Colonic mucosa (tissue), 4 donors: ENCODE measurements around the gene PLXNA1. TPM values are rescaled to one million over a fixed set of nuclear protein-coding genes. Genes with fewer than 3 reads are reported as not detected.

ENCODE experiments used
- DNase-seq: peaks from one replicate; pipeline ENCODE4 v3.0.0-alpha.2; 2020
- H3K27ac ChIP-seq: fragments of 200-600 bp; one replicate; pipeline ENCODE4 v1.8.0; 2021
- H3K27me3 ChIP-seq: fragments of 200-600 bp; one replicate; pipeline ENCODE4 v1.8.0; 2021
- H3K36me3 ChIP-seq: fragments of 200-600 bp; one replicate; pipeline ENCODE4 v1.8.0; 2021
- H3K4me1 ChIP-seq: fragments of 200-600 bp; one replicate; pipeline ENCODE4 v1.8.0; 2021; ENCODE audit warnings: mild to moderate bottlenecking
- H3K4me3 ChIP-seq: fragments of 200-600 bp; one replicate; pipeline ENCODE4 v1.8.0; 2021
- H3K9ac ChIP-seq, 2 donors: one replicate each; pipeline ENCODE4 v1.7.0; 2013; ENCODE audit warnings: control low read depth in 2 of 2, low read depth in 2 of 2, low read length in 2 of 2
- H3K9me3 ChIP-seq: fragments of 200-600 bp; one replicate; pipeline ENCODE4 v1.8.0; 2021
- intact Hi-C: fragments of 100-400 bp; cut with DNase I; formaldehyde crosslinking; loops from one replicate; pipeline ENCODE4 v1.14.1; 2022
- total RNA-seq, 2 donors: library from RNA; stranded (reverse); fragmentation: NEBNext Ultra II Directional in 1 of 2; extraction: Animal tissue kit (Norgen Biotek cat#: 25700) in 1 of 2; gene quantifications; one replicate each; pipeline ENCODE4 v1.2.1, GENCODE V29; 2021
- TF ChIP-seq, protein P1 (sequence below): fragments of 200-600 bp; IDR thresholded peaks from one replicate; pipeline ENCODE4 v1.8.0; 2022; ENCODE audit warnings: antibody characterized with exemption, mild to moderate bottlenecking
- donor health status: healthy.
- donor health status: DM: no; HTN: no; CAD: no.
- donor health status: DM: no; HTN: no; CAD: no.

The PLXNA1 gene
- total RNA-seq, 2 donors from 2014 or later = 16.0 to 19.3 TPM

DNA sequence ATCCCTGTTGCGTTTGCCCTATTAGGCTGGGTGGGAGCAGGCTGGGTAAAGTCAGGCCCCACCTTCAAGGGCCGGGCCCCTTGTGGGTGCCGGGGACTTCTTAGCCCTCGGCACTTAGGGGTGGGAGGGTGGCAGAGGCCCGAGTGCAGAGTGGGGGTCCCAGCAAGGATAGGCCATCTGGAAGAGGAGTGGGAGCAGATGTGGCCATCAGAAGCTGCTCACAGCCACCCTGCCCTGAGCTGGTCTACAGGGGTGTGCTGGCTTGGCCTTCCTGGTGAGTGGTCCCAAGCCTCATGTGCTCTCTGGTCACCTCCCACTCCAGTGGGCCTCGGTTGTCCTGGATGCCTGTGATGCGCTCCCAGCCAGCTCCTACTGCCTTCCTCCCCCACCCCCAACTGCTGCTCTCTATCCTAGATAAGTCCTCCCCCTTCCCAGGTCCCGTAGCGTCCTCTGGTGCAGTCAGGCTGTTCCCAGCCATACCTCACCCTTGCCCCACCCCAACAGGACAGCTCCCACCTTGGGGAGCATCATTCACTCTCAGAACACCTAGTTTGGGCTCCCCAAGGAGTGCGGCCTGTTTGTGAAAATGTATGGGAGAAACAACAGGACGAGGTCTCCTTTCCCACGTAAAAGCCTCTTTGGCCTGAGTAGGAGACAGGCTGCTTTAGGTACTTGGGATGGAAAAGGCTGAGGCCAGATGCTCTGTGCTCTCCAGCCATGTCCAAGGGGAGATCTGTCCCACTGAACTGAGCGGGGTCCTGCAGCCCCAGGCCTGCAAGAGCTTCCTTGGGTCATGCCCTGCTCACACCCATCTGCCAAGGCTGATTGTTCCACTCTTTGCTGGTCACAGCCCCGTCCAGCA lies 24.9 kb upstream of the PLXNA1 start:
- H3K36me3 ChIP-seq = no peaks in the 10 kb centered on the region
- no peak overlapping the region for H3K27ac ChIP-seq
- intact Hi-C loops = no loop called here
- TF ChIP-seq, protein P1, sequence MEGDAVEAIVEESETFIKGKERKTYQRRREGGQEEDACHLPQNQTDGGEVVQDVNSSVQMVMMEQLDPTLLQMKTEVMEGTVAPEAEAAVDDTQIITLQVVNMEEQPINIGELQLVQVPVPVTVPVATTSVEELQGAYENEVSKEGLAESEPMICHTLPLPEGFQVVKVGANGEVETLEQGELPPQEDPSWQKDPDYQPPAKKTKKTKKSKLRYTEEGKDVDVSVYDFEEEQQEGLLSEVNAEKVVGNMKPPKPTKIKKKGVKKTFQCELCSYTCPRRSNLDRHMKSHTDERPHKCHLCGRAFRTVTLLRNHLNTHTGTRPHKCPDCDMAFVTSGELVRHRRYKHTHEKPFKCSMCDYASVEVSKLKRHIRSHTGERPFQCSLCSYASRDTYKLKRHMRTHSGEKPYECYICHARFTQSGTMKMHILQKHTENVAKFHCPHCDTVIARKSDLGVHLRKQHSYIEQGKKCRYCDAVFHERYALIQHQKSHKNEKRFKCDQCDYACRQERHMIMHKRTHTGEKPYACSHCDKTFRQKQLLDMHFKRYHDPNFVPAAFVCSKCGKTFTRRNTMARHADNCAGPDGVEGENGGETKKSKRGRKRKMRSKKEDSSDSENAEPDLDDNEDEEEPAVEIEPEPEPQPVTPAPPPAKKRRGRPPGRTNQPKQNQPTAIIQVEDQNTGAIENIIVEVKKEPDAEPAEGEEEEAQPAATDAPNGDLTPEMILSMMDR = no peak
- no peak for DNase-seq
- H3K4me1 ChIP-seq = no peaks in the 10 kb centered on the region
- no peak overlapping the region for H3K4me3 ChIP-seq
- no peak overlapping the region for H3K9ac ChIP-seq
- no peaks in the 10 kb centered on the region for H3K9me3 ChIP-seq
- H3K27me3 ChIP-seq = no peaks in the 10 kb centered on the region

DNA sequence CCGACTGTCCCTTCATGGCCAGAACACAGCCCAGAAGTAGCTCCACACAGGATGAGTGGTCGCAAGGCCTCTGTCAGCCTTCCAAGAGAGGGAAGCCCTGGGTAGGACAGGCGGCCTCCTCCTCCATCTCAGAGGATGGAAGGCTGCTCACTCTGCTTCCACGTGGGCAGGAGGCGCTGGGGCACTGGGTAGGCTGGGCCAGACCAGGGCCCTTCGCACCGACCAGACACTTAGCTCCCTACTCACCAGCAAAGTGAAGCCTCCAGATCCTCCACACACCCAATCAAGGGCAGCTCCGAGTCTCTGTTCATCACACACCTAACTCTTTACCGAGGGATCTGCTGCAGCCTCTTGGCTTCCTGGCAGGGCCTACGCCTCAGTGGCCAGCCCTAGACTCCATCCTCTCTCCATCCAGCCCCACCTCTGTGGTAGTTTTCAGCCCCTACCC lies 24.3 kb upstream of the PLXNA1 start:
- H3K4me3 ChIP-seq = no peak overlapping the region
- intact Hi-C loops = no loop called here
- H3K4me1 ChIP-seq = no peaks in the 10 kb centered on the region
- H3K9ac ChIP-seq = no peak overlapping the region
- TF ChIP-seq, protein P1 = no peak
- DNase-seq = no peak
- no peaks in the 10 kb centered on the region for H3K9me3 ChIP-seq
- no peaks in the 10 kb centered on the region for H3K27me3 ChIP-seq
- no peak overlapping the region for H3K27ac ChIP-seq
- no peaks in the 10 kb centered on the region for H3K36me3 ChIP-seq

DNA sequence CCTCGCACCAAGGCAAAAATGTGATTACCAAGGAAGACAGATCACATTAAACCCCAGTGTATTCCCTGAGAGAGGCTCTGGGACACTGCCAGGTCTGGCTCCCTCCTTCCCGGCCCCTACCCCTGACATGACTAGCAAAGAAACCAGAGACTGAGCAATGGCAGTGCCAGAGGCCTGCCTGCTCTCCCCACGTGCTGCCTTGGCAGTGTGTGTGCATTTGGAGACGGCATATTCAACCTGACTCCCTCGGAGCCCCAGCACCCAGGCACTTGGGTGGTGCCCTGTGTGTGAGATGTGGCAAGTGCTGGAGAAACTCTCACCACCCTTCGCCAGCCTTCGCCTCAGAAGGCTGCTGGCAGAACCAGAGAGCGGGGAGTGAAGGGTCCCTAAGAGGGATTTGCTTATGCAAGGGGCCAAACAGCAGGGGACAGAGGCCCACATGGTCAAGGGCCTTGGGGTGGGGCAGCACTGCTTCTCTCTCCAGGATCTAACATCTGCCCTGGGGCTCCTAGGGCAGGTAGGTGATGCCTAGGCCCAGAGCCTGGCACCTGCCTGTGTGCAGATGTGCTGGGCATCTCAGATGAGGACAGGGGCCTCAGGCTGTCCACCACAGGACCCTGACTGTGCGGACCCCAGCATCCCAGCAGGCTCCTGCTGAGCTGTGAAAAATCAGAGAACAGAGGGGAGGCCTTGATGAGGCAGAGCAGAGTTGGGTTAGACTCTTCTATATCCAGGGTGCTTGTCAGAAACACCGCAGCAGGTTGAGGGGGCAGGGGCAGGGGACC lies 23.6 kb upstream of the PLXNA1 start:
- H3K36me3 ChIP-seq = no peaks in the 10 kb centered on the region
- no peak overlapping the region for H3K27ac ChIP-seq
- H3K9me3 ChIP-seq = no peaks in the 10 kb centered on the region
- no peak for DNase-seq
- H3K9ac ChIP-seq = no peak overlapping the region
- intact Hi-C loops = no loop called here
- no peak overlapping the region for H3K4me3 ChIP-seq
- H3K27me3 ChIP-seq = no peaks in the 10 kb centered on the region
- TF ChIP-seq, protein P1 = no peak
- no peaks in the 10 kb centered on the region for H3K4me1 ChIP-seq

DNA sequence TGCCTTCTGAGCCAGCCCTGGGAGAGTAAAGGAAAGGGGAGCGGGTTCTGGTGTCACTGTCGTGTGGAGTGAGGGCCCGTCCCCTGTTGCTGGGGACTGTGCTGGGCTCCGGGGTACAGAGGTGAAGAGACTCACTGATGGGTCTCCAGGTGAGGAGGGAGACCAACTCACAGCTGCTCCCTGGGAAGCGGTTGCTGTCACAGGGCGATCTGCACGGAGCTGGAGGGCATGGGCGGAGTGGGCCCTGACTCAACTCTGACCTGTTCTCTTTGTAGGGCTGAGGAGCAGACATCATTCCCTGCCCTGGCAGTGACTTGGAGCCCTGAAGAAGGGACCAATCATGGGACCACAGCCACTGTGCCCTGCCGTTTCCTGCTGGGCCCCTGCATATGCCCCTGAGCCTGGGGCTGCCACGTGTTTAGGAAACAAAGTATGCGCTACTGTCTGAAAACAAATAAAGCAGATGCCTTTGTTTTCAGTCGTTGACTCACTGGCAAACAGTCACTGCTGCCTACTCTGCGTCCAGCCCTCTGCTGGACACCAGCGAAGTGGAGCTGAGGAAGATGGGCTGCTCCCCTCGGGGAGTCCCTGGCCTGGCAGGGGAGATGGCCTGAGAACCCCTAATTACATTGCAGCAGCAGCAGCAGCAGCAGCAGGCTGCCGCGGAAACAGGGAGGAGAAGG lies 22.9 kb upstream of the PLXNA1 start:
- DNase-seq = no peak
- Histone ChIP-seq H3K4me1 (no peaks in the 10 kb centered on the region), H3K4me3 (no peak overlapping the region), H3K27me3 (no peaks in the 10 kb centered on the region), H3K27ac (no peak overlapping the region), H3K9me3 (no peaks in the 10 kb centered on the region), H3K36me3 (no peaks in the 10 kb centered on the region), H3K9ac (no peak overlapping the region)
- TF ChIP-seq, protein P1 = no peak
- intact Hi-C loops = no loop called here

DNA sequence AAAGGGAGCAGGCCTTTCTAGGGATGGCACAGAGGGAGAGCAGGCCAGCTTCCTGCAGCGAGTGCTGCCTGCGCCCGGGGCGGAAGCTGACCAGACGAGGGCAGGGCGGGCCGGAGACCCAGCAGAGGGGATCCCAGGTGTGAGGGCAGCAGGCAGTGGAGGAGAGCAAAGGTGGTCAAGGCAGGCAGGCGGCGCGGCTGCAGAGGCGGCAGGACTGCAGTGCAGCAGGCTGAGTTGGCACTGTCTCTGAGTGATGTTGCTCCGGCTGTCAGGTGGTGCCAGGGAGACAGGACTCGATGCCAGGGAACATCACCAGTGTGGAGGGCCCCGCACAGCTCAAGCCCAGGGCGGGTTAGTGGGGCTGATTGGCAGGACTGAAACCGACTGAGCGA lies 22.3 kb upstream of the PLXNA1 start:
- Histone ChIP-seq H3K4me1 (no peaks in the 10 kb centered on the region), H3K4me3 (no peak overlapping the region), H3K9ac (no peak overlapping the region), H3K9me3 (no peaks in the 10 kb centered on the region), H3K27me3 (no peaks in the 10 kb centered on the region), H3K27ac (no peak overlapping the region), H3K36me3 (no peaks in the 10 kb centered on the region)
- TF ChIP-seq, protein P1 = no peak
- intact Hi-C loops = no loop called here
- no peak for DNase-seq
